H9 (cell line): ENCODE measurements around the gene PLEKHO2. TPM values are rescaled to one million over a fixed set of nuclear protein-coding genes. Genes with fewer than 3 reads are reported as not detected.

ENCODE experiments used
- DNase-seq: peaks from one replicate; pipeline ENCODE4 v3.0.0-alpha.2; 2017
- H2AFZ ChIP-seq: one replicate; pipeline ENCODE4 v1.6.1; 2013; ENCODE audit warnings: mild to moderate bottlenecking, low read length, control low read depth, moderate library complexity
- H2AK5ac ChIP-seq: 2 replicates; pipeline ENCODE4 v1.6.1; 2013; ENCODE audit warnings: low read length, control low read depth, mixed read lengths; ENCODE audit not compliant: insufficient read length
- H2BK120ac ChIP-seq: one replicate; pipeline ENCODE4 v1.6.1; 2013; ENCODE audit warnings: low read depth, mild to moderate bottlenecking, low read length, control low read depth, inconsistent platforms; ENCODE audit not compliant: poor library complexity, severe bottlenecking
- H2BK12ac ChIP-seq: 2 replicates; pipeline ENCODE4 v1.6.1; 2013; ENCODE audit warnings: low read length, control low read depth, mixed read lengths, low read depth; ENCODE audit not compliant: insufficient read length
- H2BK15ac ChIP-seq: 2 replicates; pipeline ENCODE4 v1.6.1; 2013; ENCODE audit warnings: low read depth, low read length, control low read depth
- H2BK20ac ChIP-seq: one replicate; pipeline ENCODE4 v1.6.1; 2013; ENCODE audit warnings: low read depth, mild to moderate bottlenecking, low read length, control low read depth, inconsistent platforms; ENCODE audit not compliant: poor library complexity, severe bottlenecking
- H2BK5ac ChIP-seq: 2 replicates; pipeline ENCODE4 v1.6.1; 2013; ENCODE audit warnings: low read length, control low read depth, mixed read lengths; ENCODE audit not compliant: insufficient read length
- H3K14ac ChIP-seq: 2 replicates; pipeline ENCODE4 v1.6.1; 2013; ENCODE audit warnings: low read length, control low read depth; ENCODE audit not compliant: insufficient read depth
- H3K18ac ChIP-seq: 2 replicates; pipeline ENCODE4 v1.6.1; 2013; ENCODE audit warnings: low read depth, mild to moderate bottlenecking, mixed read lengths, low read length, control low read depth; ENCODE audit not compliant: insufficient read length
- H3K23ac ChIP-seq: 2 replicates; pipeline ENCODE4 v1.6.1; 2013; ENCODE audit warnings: low read length, control low read depth, mixed read lengths, low read depth; ENCODE audit not compliant: insufficient read length
- H3K23me2 ChIP-seq: 2 replicates; pipeline ENCODE4 v1.6.1; 2013; ENCODE audit warnings: low read depth, mild to moderate bottlenecking, mixed read lengths, low read length, control low read depth; ENCODE audit not compliant: insufficient read length, poor library complexity, severe bottlenecking
- H3K27ac ChIP-seq: 2 replicates; pipeline ENCODE4 v1.5.1; 2013; ENCODE audit warnings: low read length, control low read depth, mixed read lengths, low read depth; ENCODE audit not compliant: insufficient read length
- H3K27me3 ChIP-seq: 2 replicates; pipeline ENCODE4 v1.6.1; 2013; ENCODE audit warnings: low read length, control low read depth, inconsistent platforms; ENCODE audit not compliant: insufficient read depth
- H3K4ac ChIP-seq: 2 replicates; pipeline ENCODE4 v1.6.1; 2013; ENCODE audit warnings: low read depth, mild to moderate bottlenecking, control low read depth, inconsistent platforms, low read length, moderate library complexity
- H3K4me1 ChIP-seq: 2 replicates; pipeline ENCODE4 v1.6.1; 2013; ENCODE audit warnings: low read length, control low read depth, inconsistent platforms; ENCODE audit not compliant: insufficient read depth
- H3K4me2 ChIP-seq: 2 replicates; pipeline ENCODE4 v1.6.1; 2013; ENCODE audit warnings: low read length, control low read depth, mixed read lengths; ENCODE audit not compliant: insufficient read length, insufficient read depth
- H3K56ac ChIP-seq: 2 replicates; pipeline ENCODE4 v1.6.1; 2013; ENCODE audit warnings: low read depth, mild to moderate bottlenecking, mixed read lengths, low read length, control low read depth; ENCODE audit not compliant: insufficient read length
- H3K79me1 ChIP-seq: 2 replicates; pipeline ENCODE4 v1.6.1; 2013; ENCODE audit warnings: low read depth, mild to moderate bottlenecking, moderate library complexity, low read length, control low read depth, inconsistent platforms; ENCODE audit not compliant: insufficient read depth, poor library complexity, severe bottlenecking
- H3K79me2 ChIP-seq: 2 replicates; pipeline ENCODE4 v1.6.1; 2013; ENCODE audit warnings: low read length, control low read depth, inconsistent platforms; ENCODE audit not compliant: insufficient read depth
- H3K9ac ChIP-seq: 2 replicates; pipeline ENCODE4 v1.6.1; 2013; ENCODE audit warnings: low read length, control low read depth, mixed read lengths; ENCODE audit not compliant: insufficient read length; ENCODE audit errors: extremely low read depth
- H3K9me3 ChIP-seq: one replicate; pipeline ENCODE4 v1.6.1; 2013; ENCODE audit warnings: low read depth, low read length, inconsistent platforms; ENCODE audit not compliant: control insufficient read depth
- H3T11ph ChIP-seq: one replicate; pipeline ENCODE4 v1.6.1; 2013; ENCODE audit warnings: mild to moderate bottlenecking, low read length, control low read depth, inconsistent platforms
- H4K20me1 ChIP-seq: one replicate; pipeline ENCODE4 v1.6.1; 2013; ENCODE audit not compliant: control insufficient read depth, insufficient read length, insufficient read depth
- H4K5ac ChIP-seq: 2 replicates; pipeline ENCODE4 v1.6.1; 2013; ENCODE audit warnings: low read depth, mild to moderate bottlenecking, mixed read lengths, low read length, control low read depth; ENCODE audit not compliant: insufficient read length
- H4K8ac ChIP-seq: replicated peaks from 2 replicates; pipeline ENCODE4 v1.6.1; 2013; ENCODE audit warnings: low read length, control low read depth, mixed read lengths, low read depth; ENCODE audit not compliant: insufficient read length
- H4K91ac ChIP-seq: 2 replicates; pipeline ENCODE4 v1.6.1; 2013; ENCODE audit warnings: low read depth, mild to moderate bottlenecking, moderate library complexity, mixed read lengths, low read length, control low read depth; ENCODE audit not compliant: insufficient read length
- H3K27ac Mint-ChIP-seq, 3 experiments: 2 replicates in 2 of 3; 3 replicates in 1 of 3; pipeline ENCODE4 v1.8.0; 2020 to 2021; ENCODE audit warnings: mixed read lengths in 3 of 3, mild to moderate bottlenecking in 1 of 3, moderate library complexity in 1 of 3
- H3K27me3 Mint-ChIP-seq: 2 replicates; pipeline ENCODE4 v1.8.0; 2021; ENCODE audit warnings: low read depth, mild to moderate bottlenecking, moderate library complexity, mixed read lengths
- H3K36me3 Mint-ChIP-seq, 3 experiments: 2 replicates in 2 of 3; 3 replicates in 1 of 3; pipeline ENCODE4 v1.8.0; 2020 to 2021; ENCODE audit warnings: low read depth in 3 of 3, mixed read lengths in 3 of 3; ENCODE audit not compliant: insufficient read depth in 1 of 3
- H3K4me1 Mint-ChIP-seq, 2 experiments: 2 replicates each; pipeline ENCODE4 v1.8.0; 2020; ENCODE audit warnings: mixed read lengths in 2 of 2
- H3K4me3 Mint-ChIP-seq, 2 experiments: 2 replicates in 1 of 2; 3 replicates in 1 of 2; pipeline ENCODE4 v1.8.0; 2020 to 2021; ENCODE audit warnings: mild to moderate bottlenecking in 2 of 2, mixed read lengths in 2 of 2, moderate library complexity in 1 of 2
- H3K9me3 Mint-ChIP-seq, 2 experiments: 2 replicates in 1 of 2; 3 replicates in 1 of 2; pipeline ENCODE4 v1.8.0; 2020; ENCODE audit warnings: mild to moderate bottlenecking in 2 of 2, mixed read lengths in 2 of 2, moderate library complexity in 1 of 2
- WGBS: extraction: QIAGEN DNeasy Blood & Tissue Kit; methylation state at CpG from one replicate; pipeline ENCODE4 v1.1.7; 2013; ENCODE audit warnings: missing lambda C conversion rate, low lambda C conversion rate, mixed read lengths; ENCODE audit not compliant: insufficient read length; ENCODE audit errors: extremely low coverage; 5-methylcytosine and 5-hydroxymethylcytosine counted together
- total RNA-seq: library from RNA; stranded (reverse); gene quantifications from 2 replicates; pipeline ENCODE4 v1.2.1, GENCODE V29; 2021
- TF ChIP-seq, protein P1 (sequence below): fragments of 200-600 bp; sonication (generic); conservative IDR thresholded peaks from 3 replicates; pipeline ENCODE4 v1.8.0; 2021; ENCODE audit warnings: antibody characterized with exemption, mild to moderate bottlenecking

Gene PLEKHO2
- total RNA-seq, 1 experiment from 2014 or later: 18.1 TPM

DNA sequence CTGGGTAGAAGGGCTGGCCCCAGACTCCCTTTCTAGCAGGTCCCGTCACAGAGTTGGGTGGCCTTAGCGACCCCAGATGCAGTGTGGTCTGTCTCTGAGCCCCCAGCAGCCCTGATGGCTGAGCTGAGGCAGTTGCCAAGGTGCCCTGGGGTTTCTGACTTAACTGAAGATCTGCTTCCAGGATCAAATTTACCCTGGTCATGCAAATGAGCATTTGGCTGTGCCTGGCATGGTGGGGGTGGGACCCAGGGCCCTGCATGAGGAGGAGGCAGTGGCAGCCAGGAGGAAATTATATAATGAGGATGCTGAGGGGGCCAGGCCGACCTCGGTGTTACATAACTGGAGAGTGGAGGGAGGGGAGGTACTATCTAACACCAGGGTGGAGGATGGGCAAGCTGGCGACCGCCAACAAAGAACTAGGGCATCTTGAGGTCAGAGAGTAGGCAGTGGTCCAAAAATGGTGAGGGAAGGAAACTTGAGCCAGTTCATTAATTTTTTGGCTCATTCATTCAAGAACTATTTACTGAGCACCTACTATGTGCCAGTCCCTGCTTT lies 16.4 kb downstream of the PLEKHO2 start:
- Histone ChIP-seq H2BK5ac (no peak overlapping the region), H3K79me2 (no peaks in the 10 kb centered on the region; the same call in 1 of the 2 replicates), H3K23me2 (no peaks in the 10 kb centered on the region), H3K9me3 (no peaks in the 10 kb centered on the region), H3K4me1 (peaks cover 7% of the 10 kb centered on the region; the same call in 1 of the 2 replicates), H2BK15ac (no peak overlapping the region), H3K9ac (no peak overlapping the region), H2BK20ac (no peak overlapping the region), H3K4ac (no peak overlapping the region), H2AK5ac (no peak overlapping the region), H3K23ac (no peak overlapping the region), H2BK120ac (no peak overlapping the region), H4K8ac (no peak overlapping the region), H3T11ph (no peak overlapping the region), H3K27ac (no peak overlapping the region), H3K18ac (no peak overlapping the region), H4K5ac (no peak overlapping the region), H4K91ac (no peak overlapping the region), H3K4me2 (no peak overlapping the region), H3K27me3 (no peaks in the 10 kb centered on the region), H3K14ac (no peak overlapping the region), H2AFZ (no peak overlapping the region), H3K56ac (no peak overlapping the region), H2BK12ac (no peak overlapping the region), H3K79me1 (no peaks in the 10 kb centered on the region), H4K20me1 (peaks cover 2% of the 10 kb centered on the region)
- Mint-ChIP-seq H3K4me3 (no peak overlapping the region; a peak in 1 of 5 replicates), H3K9me3 (no peaks in the 10 kb centered on the region), H3K36me3 (peaks cover 26 to 74% (median 44%) of the 10 kb centered on the region in 3 experiments), H3K27me3 (no peaks in the 10 kb centered on the region), H3K4me1 (peaks cover 41 to 51% of the 10 kb centered on the region in 2 experiments), H3K27ac (peak overlapping the region; percentile 44 to 86 (median 50); a peak in 3 of 7 replicates)
- DNase-seq: peak; percentile 14
- WGBS: no CpG with 5 or more reads among the region's 6 CpGs
- TF ChIP-seq, protein P1, sequence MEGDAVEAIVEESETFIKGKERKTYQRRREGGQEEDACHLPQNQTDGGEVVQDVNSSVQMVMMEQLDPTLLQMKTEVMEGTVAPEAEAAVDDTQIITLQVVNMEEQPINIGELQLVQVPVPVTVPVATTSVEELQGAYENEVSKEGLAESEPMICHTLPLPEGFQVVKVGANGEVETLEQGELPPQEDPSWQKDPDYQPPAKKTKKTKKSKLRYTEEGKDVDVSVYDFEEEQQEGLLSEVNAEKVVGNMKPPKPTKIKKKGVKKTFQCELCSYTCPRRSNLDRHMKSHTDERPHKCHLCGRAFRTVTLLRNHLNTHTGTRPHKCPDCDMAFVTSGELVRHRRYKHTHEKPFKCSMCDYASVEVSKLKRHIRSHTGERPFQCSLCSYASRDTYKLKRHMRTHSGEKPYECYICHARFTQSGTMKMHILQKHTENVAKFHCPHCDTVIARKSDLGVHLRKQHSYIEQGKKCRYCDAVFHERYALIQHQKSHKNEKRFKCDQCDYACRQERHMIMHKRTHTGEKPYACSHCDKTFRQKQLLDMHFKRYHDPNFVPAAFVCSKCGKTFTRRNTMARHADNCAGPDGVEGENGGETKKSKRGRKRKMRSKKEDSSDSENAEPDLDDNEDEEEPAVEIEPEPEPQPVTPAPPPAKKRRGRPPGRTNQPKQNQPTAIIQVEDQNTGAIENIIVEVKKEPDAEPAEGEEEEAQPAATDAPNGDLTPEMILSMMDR: no peak
